Psoas muscle (tissue), 8 donors: ENCODE data around the gene KLK11. TPM values are rescaled to one million over a fixed set of nuclear protein-coding genes. Genes with fewer than 3 reads are reported as not detected.

Source experiments
- ATAC-seq, 4 donors: fragments of 200-7000 bp; cut with Tn5 transposase; one replicate each; pipeline ENCODE4 v1.9.1; 2020; ENCODE audit warnings: moderate library complexity in 3 of 4, mild to moderate bottlenecking in 2 of 4
- DNase-seq, 2 donors: peaks; one replicate each; pipeline ENCODE4 v3.0.0-alpha.2; 2020
- H3K27ac ChIP-seq: fragments of 200-600 bp; one replicate; pipeline ENCODE4 v1.8.0; 2022
- H3K27me3 ChIP-seq, 3 donors: fragments of 200-600 bp in 1 of 3; one replicate each; pipeline versions ENCODE4 v1.6.1 to v1.8.0; 2013 to 2022; ENCODE audit warnings: low read length in 2 of 3, mild to moderate bottlenecking in 2 of 3, moderate library complexity in 1 of 3; ENCODE audit not compliant: insufficient read depth in 3 of 3
- H3K36me3 ChIP-seq, 2 donors: fragments of 200-600 bp in 1 of 2; one replicate each; pipeline versions ENCODE4 v1.6.1 to v1.8.0; 2013 to 2022; ENCODE audit warnings: low read depth in 1 of 2, mild to moderate bottlenecking in 1 of 2, moderate library complexity in 1 of 2; ENCODE audit not compliant: insufficient read depth in 1 of 2
- H3K4me1 ChIP-seq: fragments of 200-600 bp; one replicate; pipeline ENCODE4 v1.8.0; 2022
- H3K4me3 ChIP-seq: fragments of 200-600 bp; one replicate; pipeline ENCODE4 v1.8.0; 2022; ENCODE audit warnings: mild to moderate bottlenecking
- H3K9me3 ChIP-seq: fragments of 200-600 bp; one replicate; pipeline ENCODE4 v1.8.0; 2022
- WGBS, 3 donors: extraction: QIAGEN DNeasy Blood & Tissue Kit; methylation state at CpG; one replicate each; pipeline versions ENCODE4 v1.1.6 to v1.1.7; 2013; 5-methylcytosine and 5-hydroxymethylcytosine counted together
- intact Hi-C, 2 donors: fragments of 100-400 bp; cut with DNase I; formaldehyde crosslinking; loops; one replicate each; pipeline versions ENCODE4 v1.11.0 to v1.14.2; 2022
- long read RNA-seq, 2 donors: library from polyadenylated mRNA; unstranded; transcript quantifications; one replicate each; pipeline ENCODE4 v2.0.0, GENCODE V29; 2021
- polyA plus RNA-seq, 3 donors: library from polyadenylated mRNA; stranded (reverse); fragments of 200-250 nt; gene quantifications; one replicate each; pipeline ENCODE4 v1.2.3, GENCODE V29; 2013
- total RNA-seq, 4 donors: library from RNA; stranded (reverse); fragmentation: NEBNext Ultra II Directional in 2 of 4; extraction: Animal tissue kit (Norgen Biotek cat#: 25700) in 2 of 4; gene quantifications; one replicate each; pipeline versions ENCODE4 v1.2.1 to v1.2.4, GENCODE V29; 2021 to 2023
- TF ChIP-seq, protein P1 (sequence below): fragments of 200-600 bp; IDR thresholded peaks from one replicate; pipeline ENCODE4 v1.8.0; 2022; ENCODE audit warnings: antibody characterized with exemption
- donor health status: healthy with polysubstance abuse.
- donor health status: DM: no; HTN: no; CAD: no; lungs with moderate emphysema.
- donor health status: Bipolar disorder and iron deficiency.
- donor health status: healthy.
- donor health status: DM: yes; HTN: yes; CAD: no.
- donor health status: DM: no; HTN: no; CAD: no.
- donor health status: DM: no; HTN: no; CAD: no.
- donor health status: DM: yes; HTN: yes; CAD: no.

Gene KLK11, protein sequence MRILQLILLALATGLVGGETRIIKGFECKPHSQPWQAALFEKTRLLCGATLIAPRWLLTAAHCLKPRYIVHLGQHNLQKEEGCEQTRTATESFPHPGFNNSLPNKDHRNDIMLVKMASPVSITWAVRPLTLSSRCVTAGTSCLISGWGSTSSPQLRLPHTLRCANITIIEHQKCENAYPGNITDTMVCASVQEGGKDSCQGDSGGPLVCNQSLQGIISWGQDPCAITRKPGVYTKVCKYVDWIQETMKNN
- total RNA-seq (under 1 TPM in 3 of 4 donors, not detected in 1; 0.19 to 0.52 (median 0.24) TPM), polyA plus RNA-seq (under 1 TPM; 0.13 to 0.20 (median 0.17) TPM)
- long read RNA-seq, donor 1 = 0 reads
- long read RNA-seq, donor 2 = 0 reads

DNA sequence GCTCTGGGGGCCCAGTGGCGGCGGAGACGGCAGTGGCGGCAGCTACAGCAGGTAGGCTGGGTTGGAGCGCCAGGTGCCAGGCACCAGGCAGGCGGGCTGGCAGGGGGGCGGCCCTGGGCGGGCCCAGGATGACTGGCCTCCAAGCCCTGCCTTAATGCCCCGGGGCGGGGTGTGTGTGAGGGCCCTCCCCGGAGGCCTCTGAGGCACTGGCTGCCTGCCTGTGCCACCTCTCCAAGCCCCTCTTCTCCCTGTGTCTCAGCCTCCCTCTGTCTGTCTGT, at the start of gene KLK11:
TSS of gene KLK11 (minus strand) at position 63 of the 278 bp plus-strand sequence. CDS start 985 bp downstream, outside the sequence.
- no peak for DNase-seq
- TF ChIP-seq, protein P1, sequence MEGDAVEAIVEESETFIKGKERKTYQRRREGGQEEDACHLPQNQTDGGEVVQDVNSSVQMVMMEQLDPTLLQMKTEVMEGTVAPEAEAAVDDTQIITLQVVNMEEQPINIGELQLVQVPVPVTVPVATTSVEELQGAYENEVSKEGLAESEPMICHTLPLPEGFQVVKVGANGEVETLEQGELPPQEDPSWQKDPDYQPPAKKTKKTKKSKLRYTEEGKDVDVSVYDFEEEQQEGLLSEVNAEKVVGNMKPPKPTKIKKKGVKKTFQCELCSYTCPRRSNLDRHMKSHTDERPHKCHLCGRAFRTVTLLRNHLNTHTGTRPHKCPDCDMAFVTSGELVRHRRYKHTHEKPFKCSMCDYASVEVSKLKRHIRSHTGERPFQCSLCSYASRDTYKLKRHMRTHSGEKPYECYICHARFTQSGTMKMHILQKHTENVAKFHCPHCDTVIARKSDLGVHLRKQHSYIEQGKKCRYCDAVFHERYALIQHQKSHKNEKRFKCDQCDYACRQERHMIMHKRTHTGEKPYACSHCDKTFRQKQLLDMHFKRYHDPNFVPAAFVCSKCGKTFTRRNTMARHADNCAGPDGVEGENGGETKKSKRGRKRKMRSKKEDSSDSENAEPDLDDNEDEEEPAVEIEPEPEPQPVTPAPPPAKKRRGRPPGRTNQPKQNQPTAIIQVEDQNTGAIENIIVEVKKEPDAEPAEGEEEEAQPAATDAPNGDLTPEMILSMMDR = no peak
- Histone ChIP-seq H3K27ac (no peak within 1 kb of the TSS), H3K36me3 (no peaks in the 10 kb centered on the region), H3K4me1 (no peaks in the 10 kb centered on the region), H3K27me3 (peaks cover 0 to 21% (median 0%) of the 10 kb centered on the region in 3 donors), H3K4me3 (peak within 1 kb of the TSS; percentile 32), H3K9me3 (no peaks in the 10 kb centered on the region)
- no peak for ATAC-seq
- intact Hi-C loops = no loop called here
- WGBS, 3 donors = 68 to 72% (median 71%) methylated on average over 3 to 11 of the region's 11 CpGs

DNA sequence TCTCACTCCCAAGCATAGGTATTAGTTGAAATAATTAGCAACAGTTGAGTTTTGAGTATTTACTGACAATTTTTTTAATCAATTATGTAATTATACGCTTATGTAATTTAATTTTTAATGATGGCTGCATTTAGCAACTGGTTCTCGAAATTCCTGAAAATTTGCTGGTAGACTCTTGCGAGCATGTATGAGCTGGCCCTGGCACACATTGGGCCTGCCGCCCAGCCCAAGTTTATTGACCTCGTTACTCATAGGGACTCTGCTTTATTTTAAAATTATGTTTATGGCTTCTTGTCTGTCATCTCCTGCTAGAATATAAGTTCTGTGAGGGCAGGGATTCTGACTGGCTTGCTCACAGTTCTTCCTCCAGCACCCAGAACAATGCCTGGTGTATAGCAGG, 49.6 kb upstream of the KLK11 start:
- 83 to 85% (median 84%) methylated on average over 5 of the region's 5 CpGs for WGBS, 3 donors
- DNase-seq (no peak), ATAC-seq (no peak)
- peaks cover 19% of the 10 kb centered on the region for H3K9me3 ChIP-seq
- no peak overlapping the region for H3K27ac ChIP-seq
- intact Hi-C loops = no loop called here
- no peak overlapping the region for H3K4me3 ChIP-seq
- H3K36me3 ChIP-seq = no peaks in the 10 kb centered on the region
- peaks cover 0 to 2% (median 0%) of the 10 kb centered on the region in 3 donors for H3K27me3 ChIP-seq
- H3K4me1 ChIP-seq = no peaks in the 10 kb centered on the region
- TF ChIP-seq, protein P1 = no peak

DNA sequence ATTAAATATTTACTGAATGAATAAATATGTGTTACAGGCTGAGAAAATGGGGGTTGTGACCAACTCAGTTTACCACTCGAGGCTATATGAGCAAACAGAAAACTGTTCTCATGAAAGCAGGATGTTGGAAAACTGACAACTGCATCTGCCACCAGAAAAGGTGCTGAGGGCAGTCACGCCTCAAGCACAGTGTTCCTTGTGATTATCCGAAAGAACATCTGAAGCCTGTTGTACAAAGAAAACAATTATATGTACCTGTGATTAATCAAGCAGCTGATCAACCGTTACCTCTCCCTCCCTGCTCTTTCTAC, 44.6 kb upstream of the KLK11 start:
- ATAC-seq = no peak
- intact Hi-C loops = no loop called here
- WGBS, 3 donors = 63 to 68% (median 66%) methylated on average over 4 of the region's 4 CpGs

DNA sequence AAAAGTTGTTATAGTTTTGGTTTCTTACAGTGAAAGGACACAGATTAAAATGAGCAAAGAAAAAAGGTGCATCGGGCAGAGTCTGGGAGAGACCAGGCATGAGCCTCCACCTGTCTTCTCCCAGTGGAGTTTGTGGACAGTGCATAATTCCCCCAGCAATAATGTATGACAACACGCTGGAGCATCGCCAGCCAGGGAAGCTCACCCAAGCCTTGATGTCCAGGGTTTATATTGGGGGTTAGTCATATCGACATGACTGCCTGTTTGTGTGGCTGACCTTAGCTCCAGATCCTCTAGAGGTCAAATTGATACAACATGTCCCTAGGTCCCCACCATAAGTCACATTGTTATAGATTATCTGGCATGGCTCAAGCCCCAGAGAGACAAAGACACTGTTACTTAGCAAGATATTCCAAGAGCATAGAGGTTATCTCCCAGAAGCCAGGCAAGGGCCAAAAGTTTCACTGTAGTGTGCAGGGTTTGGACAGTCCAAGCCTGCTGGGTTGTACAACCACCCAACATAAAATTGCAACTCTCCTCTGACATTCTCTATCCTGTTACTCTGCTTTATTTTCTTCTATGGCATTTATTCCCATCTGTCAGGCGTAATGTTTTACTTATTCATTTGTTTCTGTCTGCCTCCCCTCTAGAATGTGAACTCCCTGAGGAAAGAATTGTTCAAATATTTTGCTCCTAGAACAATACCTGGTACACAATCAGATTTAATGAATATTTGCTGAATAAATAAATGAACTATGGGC, 44.1 kb upstream of the KLK11 start:
- WGBS, 3 donors = 80 to 85% (median 80%) methylated on average over 5 of the region's 5 CpGs
- TF ChIP-seq, protein P1 = no peak
- no peak for DNase-seq
- Histone ChIP-seq H3K9me3 (peaks cover 19% of the 10 kb centered on the region), H3K27ac (no peak overlapping the region), H3K4me1 (no peaks in the 10 kb centered on the region), H3K27me3 (peaks cover 0 to 14% (median 0%) of the 10 kb centered on the region in 3 donors), H3K4me3 (no peak overlapping the region), H3K36me3 (no peaks in the 10 kb centered on the region)
- intact Hi-C loops = no loop called here
- ATAC-seq = no peak

More for the DNA sequence above, 44.6 kb upstream of the KLK11 start:
- peaks cover 19% of the 10 kb centered on the region for H3K9me3 ChIP-seq
- TF ChIP-seq, protein P1 = no peak
- H3K4me3 ChIP-seq = no peak overlapping the region
- peaks cover 0 to 9% (median 0%) of the 10 kb centered on the region in 3 donors for H3K27me3 ChIP-seq
- H3K4me1 ChIP-seq = no peaks in the 10 kb centered on the region
- H3K36me3 ChIP-seq = no peaks in the 10 kb centered on the region
- no peak overlapping the region for H3K27ac ChIP-seq
- DNase-seq = no peak
